Neural cell (in vitro differentiated cells): ENCODE results near the gene SYDE2. TPM values are rescaled to one million over a fixed set of nuclear protein-coding genes. Genes with fewer than 3 reads are reported as not detected.

ENCODE experiments used
- H2AFZ ChIP-seq: fragments of 200-600, 300-800 bp; sonication (generic), shearing (Covaris generic); 2 replicates; pipeline ENCODE4 v1.6.0; 2014; ENCODE audit warnings: low read depth, mild to moderate bottlenecking, antibody characterized with exemption, low read length, moderate library complexity
- H3F3A ChIP-seq: fragments of 200-600 bp; shearing (Covaris generic); 2 replicates; pipeline ENCODE4 v1.6.1; 2016; ENCODE audit warnings: mild to moderate bottlenecking, moderate library complexity, mixed read lengths, antibody characterized with exemption, low read length; ENCODE audit not compliant: insufficient read depth, poor library complexity, severe bottlenecking
- H3K27ac ChIP-seq: fragments of 200-600, 300-800 bp; sonication (generic), shearing (Covaris generic); 2 replicates; pipeline ENCODE4 v1.5.1; 2014; ENCODE audit warnings: mild to moderate bottlenecking, low read length, moderate library complexity
- H3K27me3 ChIP-seq: fragments of 300-800, 200-600 bp; sonication (generic), shearing (Covaris generic); 2 replicates; pipeline ENCODE4 v1.6.0; 2014; ENCODE audit warnings: mild to moderate bottlenecking, low read depth, low read length, moderate library complexity; ENCODE audit not compliant: insufficient read depth
- H3K36me3 ChIP-seq: fragments of 300-800, 200-600 bp; sonication (generic), shearing (Covaris generic); 2 replicates; pipeline ENCODE4 v1.5.1; 2014; ENCODE audit warnings: mild to moderate bottlenecking, antibody characterized with exemption, low read length, moderate library complexity; ENCODE audit not compliant: insufficient read depth
- H3K4me2 ChIP-seq: fragments of 300-800, 200-600 bp; sonication (generic), shearing (Covaris generic); 2 replicates; pipeline ENCODE4 v1.6.0; 2014; ENCODE audit warnings: mild to moderate bottlenecking, low read length
- H3K4me3 ChIP-seq: fragments of 300-800, 200-600 bp; sonication (generic), shearing (Covaris generic); 2 replicates; pipeline ENCODE4 v1.5.1; 2014; ENCODE audit warnings: mild to moderate bottlenecking, low read length, moderate library complexity
- H3K79me2 ChIP-seq: fragments of 200-600 bp; shearing (Covaris generic); replicated peaks from 2 replicates; pipeline ENCODE4 v1.6.0; 2014; ENCODE audit warnings: mild to moderate bottlenecking, low read length, moderate library complexity; ENCODE audit not compliant: insufficient read depth
- H3K9ac ChIP-seq: fragments of 300-800, 200-600 bp; sonication (generic), shearing (Covaris generic); 2 replicates; pipeline ENCODE4 v1.6.1; 2016; ENCODE audit warnings: mild to moderate bottlenecking, low read length, mixed read lengths
- H3K9me2 ChIP-seq: fragments of 200-600 bp; shearing (Covaris generic); 2 replicates; pipeline ENCODE4 v1.6.1; 2016; ENCODE audit warnings: mild to moderate bottlenecking, low read length, mixed read lengths; ENCODE audit not compliant: insufficient read depth
- H3K9me3 ChIP-seq: fragments of 200-600, 300-800 bp; sonication (generic), shearing (Covaris generic); 2 replicates; pipeline ENCODE4 v1.6.1; 2016; ENCODE audit warnings: mild to moderate bottlenecking, mixed run types, low read length, moderate library complexity, mixed read lengths
- H4K20me1 ChIP-seq: fragments of 200-600 bp; shearing (Covaris generic); 2 replicates; pipeline ENCODE4 v1.6.1; 2016; ENCODE audit warnings: mild to moderate bottlenecking, mixed run types; ENCODE audit not compliant: insufficient read depth
- CTCF ChIP-seq: fragments of 450-650 bp; IDR thresholded peaks from 2 replicates; pipeline ENCODE4 v1.5.1; 2014; ENCODE audit warnings: antibody characterized with exemption, mild to moderate bottlenecking, moderate library complexity; ENCODE audit not compliant: poor library complexity, severe bottlenecking
- EP300 ChIP-seq: fragments of 450-650 bp; conservative IDR thresholded peaks from 2 replicates; pipeline ENCODE4 v1.6.1; 2014; ENCODE audit warnings: antibody characterized with exemption, mild to moderate bottlenecking, moderate library complexity; ENCODE audit not compliant: poor library complexity, severe bottlenecking
- EZH2 ChIP-seq: fragments of 200-600, 300-800 bp; shearing (Covaris generic), sonication (generic); IDR thresholded peaks from 2 replicates; pipeline ENCODE4 v1.6.1; 2014; ENCODE audit warnings: antibody characterized with exemption, low read length, borderline replicate concordance, mild to moderate bottlenecking; ENCODE audit not compliant: insufficient read depth, poor library complexity, severe bottlenecking
- MXI1 ChIP-seq: fragments of 450-650 bp; conservative IDR thresholded peaks from 2 replicates; pipeline ENCODE4 v1.6.1; 2014; ENCODE audit warnings: antibody characterized with exemption, mild to moderate bottlenecking; ENCODE audit not compliant: poor library complexity, severe bottlenecking
- POLR2AphosphoS5 ChIP-seq: IDR thresholded peaks from 2 replicates; pipeline ENCODE4 v1.6.1; 2012
- RAD21 ChIP-seq: fragments of 450-650 bp; conservative IDR thresholded peaks from 2 replicates; pipeline ENCODE4 v1.6.1; 2014; ENCODE audit warnings: antibody characterized with exemption, mild to moderate bottlenecking, moderate library complexity
- REST ChIP-seq: IDR thresholded peaks from 2 replicates; pipeline ENCODE4 v1.6.1; 2012; ENCODE audit warnings: borderline replicate concordance
- SMC3 ChIP-seq: fragments of 450-650 bp; conservative IDR thresholded peaks from 2 replicates; pipeline ENCODE4 v1.6.1; 2014; ENCODE audit warnings: antibody characterized with exemption, mild to moderate bottlenecking, moderate library complexity; ENCODE audit not compliant: poor library complexity
- TAF1 ChIP-seq: IDR thresholded peaks from 2 replicates; pipeline ENCODE4 v1.6.1; 2012; ENCODE audit warnings: low read depth
- polyA plus RNA-seq: library from polyadenylated mRNA; depleted of rRNA; stranded (reverse); fragments of >200 nt; gene quantifications from 2 replicates; pipeline ENCODE4 v1.2.3, GENCODE V29; 2014

SYDE2 gene
- polyA plus RNA-seq, 1 donor from 2014 or later, result 0.66 TPM

- Histone ChIP-seq H3K27me3 (no peaks in the 10 kb centered on the region), H2AFZ (no peak overlapping the region), H3K9ac (no peak overlapping the region), H3K79me2 (no peaks in the 10 kb centered on the region), H3K27ac (no peak overlapping the region), H3K4me2 (no peak overlapping the region), H3K36me3 (no peaks in the 10 kb centered on the region), H3K9me3 (no peaks in the 10 kb centered on the region), H3F3A (no peaks in the 10 kb centered on the region), H3K9me2 (no peaks in the 10 kb centered on the region), H4K20me1 (no peaks in the 10 kb centered on the region), H3K4me3 (no peak overlapping the region)
- TF ChIP-seq MXI1, result no peak
- TF ChIP-seq CTCF, result no peak
- no peak for TF ChIP-seq POLR2AphosphoS5
- TF ChIP-seq TAF1, result no peak
- no peak for TF ChIP-seq EZH2
- TF ChIP-seq SMC3, result no peak
- no peak for TF ChIP-seq RAD21
- TF ChIP-seq EP300, result no peak
- TF ChIP-seq REST, result no peak
Observed at GRCh38 chr1:85148524-85149250, 52.1 kb downstream of the SYDE2 start.

GRCh38 chr1:85146972-85147359 lies 53.9 kb downstream of the SYDE2 start:
- Histone ChIP-seq H3K9me2 (no peaks in the 10 kb centered on the region), H3K27ac (no peak overlapping the region)

More at GRCh38 chr1:85146972-85147359, 53.9 kb downstream of the SYDE2 start:
- H3K4me2 ChIP-seq, result no peak overlapping the region
- H3K9me3 ChIP-seq, result no peaks in the 10 kb centered on the region
- no peak overlapping the region for H2AFZ ChIP-seq
- H3K4me3 ChIP-seq, result no peak overlapping the region
- no peaks in the 10 kb centered on the region for H3K79me2 ChIP-seq
- no peaks in the 10 kb centered on the region for H3F3A ChIP-seq
- TF ChIP-seq POLR2AphosphoS5, result no peak
- TF ChIP-seq TAF1, result no peak
- TF ChIP-seq RAD21, result no peak
- no peak for TF ChIP-seq EP300
- TF ChIP-seq REST, result no peak
- TF ChIP-seq MXI1, result no peak
- TF ChIP-seq CTCF, result no peak
- no peak for TF ChIP-seq EZH2
- no peak for TF ChIP-seq SMC3
- H4K20me1 ChIP-seq, result no peaks in the 10 kb centered on the region
- H3K27me3 ChIP-seq, result no peaks in the 10 kb centered on the region
- H3K36me3 ChIP-seq, result no peaks in the 10 kb centered on the region
- no peak overlapping the region for H3K9ac ChIP-seq
